ENCODE results near the gene OR1I1.
"Not testable (repeated sequence)": the region's sequence is repeated elsewhere in the genome, so short reads cannot be mapped to it uniquely, and the experiment has no call there.

OR1I1 gene, protein sequence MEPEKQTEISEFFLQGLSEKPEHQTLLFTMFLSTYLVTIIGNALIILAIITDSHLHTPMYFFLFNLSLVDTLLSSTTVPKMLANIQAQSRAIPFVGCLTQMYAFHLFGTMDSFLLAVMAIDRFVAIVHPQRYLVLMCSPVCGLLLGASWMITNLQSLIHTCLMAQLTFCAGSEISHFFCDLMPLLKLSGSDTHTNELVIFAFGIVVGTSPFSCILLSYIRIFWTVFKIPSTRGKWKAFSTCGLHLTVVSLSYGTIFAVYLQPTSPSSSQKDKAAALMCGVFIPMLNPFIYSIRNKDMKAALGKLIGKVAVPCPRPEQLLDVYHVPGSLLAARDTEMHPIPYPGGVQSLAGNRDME

DNA sequence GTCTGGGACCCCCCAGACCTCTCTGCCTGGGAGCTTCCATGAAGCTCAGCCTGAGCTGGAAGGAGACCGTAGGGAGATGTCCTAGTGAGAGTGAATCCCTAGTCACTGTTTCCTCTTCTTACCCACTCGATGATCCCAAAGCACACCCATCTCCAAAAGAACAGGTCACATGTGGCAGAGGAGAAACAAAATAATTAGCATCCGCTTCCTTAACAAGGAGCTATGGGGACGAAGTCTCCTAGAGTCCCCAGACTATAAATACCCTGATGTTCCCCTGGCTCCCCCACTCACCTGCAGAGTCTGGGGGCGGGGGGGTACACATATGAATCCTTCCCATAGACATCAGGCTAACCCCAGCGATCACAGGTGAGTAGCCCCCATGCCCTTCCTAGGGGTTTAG is at the start of gene OR1I1:
Gene OR1I1, plus strand, starts transcription at position 301 of the 400 bp plus-strand sequence. CDS start 4,855 bp downstream, outside the sequence.
- Mint-ChIP-seq H3K36me3 (no peaks in the 10 kb centered on the region), H3K4me1 (no peaks in the 10 kb centered on the region), H3K9me3 (no peaks in the 10 kb centered on the region), H3K27ac (no peak within 1 kb of the TSS), H3K4me3 (no peak within 1 kb of the TSS), H3K27me3 (peaks cover 3% of the 10 kb centered on the region)
- no peak for DNase-seq
- CTCF ChIA-PET: no interaction called here

DNA sequence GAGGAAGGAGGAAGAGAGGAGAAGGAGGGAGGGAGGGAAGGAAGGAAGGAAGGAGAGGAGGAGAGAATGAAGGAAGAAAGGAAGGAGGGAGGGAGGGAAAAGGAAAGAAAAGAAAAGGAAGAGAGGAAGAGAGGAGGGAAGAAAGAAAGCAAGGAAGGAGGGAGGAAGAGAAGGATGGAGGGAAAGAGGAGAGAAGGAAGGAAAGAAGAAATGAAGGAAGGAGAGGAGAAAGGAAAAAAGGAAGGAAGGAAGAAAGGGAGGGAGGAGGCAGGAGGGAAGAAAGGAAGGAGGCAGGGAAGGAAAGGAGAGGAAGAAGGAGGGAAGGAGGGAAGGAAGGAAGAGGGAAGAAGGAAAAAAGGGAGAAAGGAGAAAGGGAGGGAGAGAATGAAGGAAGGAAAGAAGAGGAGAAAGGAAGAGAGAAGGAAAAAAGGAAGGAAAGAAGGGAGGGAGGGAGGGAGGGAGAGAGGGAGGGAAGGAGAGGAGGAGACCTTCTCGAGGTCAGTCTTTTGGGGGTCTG is 46.2 kb upstream of the OR1I1 start:
- Mint-ChIP-seq H3K27me3 (peaks cover 5% of the 10 kb centered on the region), H3K9me3 (no peaks in the 10 kb centered on the region), H3K4me1 (no peaks in the 10 kb centered on the region), H3K4me3 (no peak overlapping the region), H3K36me3 (no peaks in the 10 kb centered on the region), H3K27ac (no peak overlapping the region)
- DNase-seq: no peak
- CTCF ChIA-PET: no interaction called here

DNA sequence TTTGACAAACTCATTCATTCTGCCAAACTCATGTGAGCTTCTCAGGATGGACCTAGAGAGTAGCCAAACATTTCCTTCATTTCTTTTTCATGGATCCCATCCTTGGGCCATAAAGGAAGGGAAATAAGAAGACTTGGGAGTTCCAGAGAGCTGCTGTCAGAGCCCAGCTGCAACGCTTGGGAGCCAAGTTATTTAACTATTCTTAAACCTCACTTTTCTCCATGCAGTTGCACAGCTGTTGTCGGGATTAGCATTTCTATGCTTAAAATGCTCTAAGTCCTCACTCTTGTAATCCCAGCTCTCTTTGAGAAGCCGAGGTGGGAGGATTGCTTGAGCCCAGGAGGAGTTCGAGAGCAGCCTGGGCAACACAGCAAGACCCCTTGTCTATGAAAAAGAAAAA is 44.4 kb upstream of the OR1I1 start:
- Mint-ChIP-seq H3K4me3 (no peak overlapping the region), H3K36me3 (no peaks in the 10 kb centered on the region), H3K27ac (no peak overlapping the region), H3K9me3 (no peaks in the 10 kb centered on the region), H3K4me1 (no peaks in the 10 kb centered on the region), H3K27me3 (peaks cover 5% of the 10 kb centered on the region)
- CTCF ChIA-PET: no interaction called here
- DNase-seq: no peak

DNA sequence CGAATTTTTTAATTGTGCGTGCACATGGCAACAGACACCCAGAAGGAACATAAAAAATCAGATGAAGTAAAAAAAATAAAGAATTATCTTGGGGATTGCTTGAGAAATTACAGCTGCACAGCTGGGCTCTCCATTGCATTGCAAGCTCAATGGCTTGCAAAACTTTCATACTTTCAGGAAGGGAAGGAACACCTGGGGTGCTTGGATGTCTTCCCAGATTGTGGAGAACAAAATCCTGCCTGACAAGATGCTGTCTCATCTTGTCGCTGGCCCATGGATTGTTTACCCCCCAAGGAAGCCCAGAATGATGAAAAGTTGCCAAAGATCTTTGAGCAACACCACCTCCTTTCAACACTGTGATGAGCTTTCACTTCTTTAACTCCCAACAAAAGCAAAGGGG is 43.7 kb upstream of the OR1I1 start:
- Mint-ChIP-seq H3K36me3 (no peaks in the 10 kb centered on the region), H3K27me3 (peaks cover 5% of the 10 kb centered on the region), H3K4me3 (no peak overlapping the region), H3K9me3 (no peaks in the 10 kb centered on the region), H3K27ac (no peak overlapping the region), H3K4me1 (no peaks in the 10 kb centered on the region)
- CTCF ChIA-PET: no interaction called here
- DNase-seq: no peak

DNA sequence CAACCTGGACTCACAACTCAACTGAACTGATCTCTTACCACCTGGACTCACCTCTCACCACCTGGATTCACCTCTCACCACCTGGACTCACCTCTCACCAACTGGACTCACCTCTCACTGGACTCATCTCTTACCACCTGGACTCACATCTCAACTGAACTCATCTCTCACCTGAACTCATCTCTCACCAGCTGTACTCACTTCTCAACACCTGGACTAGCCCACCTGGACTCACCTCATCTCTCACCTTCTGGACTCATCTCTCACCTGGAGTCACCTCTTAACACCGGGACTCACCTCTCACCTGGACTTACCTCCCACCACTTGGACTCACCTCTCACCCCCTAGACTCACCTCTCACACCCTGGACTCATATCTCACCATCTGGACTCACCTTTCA is 40.0 kb upstream of the OR1I1 start:
- CTCF ChIA-PET: no interaction called here
- Mint-ChIP-seq H3K9me3 (no peaks in the 10 kb centered on the region), H3K4me3 (no peak overlapping the region), H3K36me3 (no peaks in the 10 kb centered on the region), H3K4me1 (no peaks in the 10 kb centered on the region), H3K27me3 (no peaks in the 10 kb centered on the region), H3K27ac (no peak overlapping the region)
- no peak for DNase-seq

DNA sequence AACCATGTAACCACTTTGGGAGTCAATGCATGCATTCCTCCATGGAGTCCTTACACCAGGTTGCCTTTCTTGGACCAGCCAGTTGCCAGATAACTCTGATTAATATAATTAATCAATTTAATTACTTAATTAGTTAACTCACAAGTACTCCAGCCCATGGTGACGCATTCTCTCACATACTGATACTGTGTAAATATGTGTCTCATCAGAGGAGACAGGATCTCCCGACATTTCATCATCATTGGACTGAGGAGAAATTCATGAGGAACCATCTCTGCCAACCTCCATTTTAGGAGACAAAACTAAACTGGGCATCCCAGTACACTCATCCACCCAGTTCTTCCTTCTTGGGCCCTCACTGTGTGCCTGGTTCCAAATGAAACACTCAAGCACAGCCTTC is 39.2 kb upstream of the OR1I1 start:
- no peak for DNase-seq
- H3K9me3 Mint-ChIP-seq: no peaks in the 10 kb centered on the region
- no peaks in the 10 kb centered on the region for H3K36me3 Mint-ChIP-seq
- no peaks in the 10 kb centered on the region for H3K27me3 Mint-ChIP-seq
- H3K27ac Mint-ChIP-seq: no peak overlapping the region
- no peaks in the 10 kb centered on the region for H3K4me1 Mint-ChIP-seq
- H3K4me3 Mint-ChIP-seq: no peak overlapping the region
- CTCF ChIA-PET: no interaction called here

DNA sequence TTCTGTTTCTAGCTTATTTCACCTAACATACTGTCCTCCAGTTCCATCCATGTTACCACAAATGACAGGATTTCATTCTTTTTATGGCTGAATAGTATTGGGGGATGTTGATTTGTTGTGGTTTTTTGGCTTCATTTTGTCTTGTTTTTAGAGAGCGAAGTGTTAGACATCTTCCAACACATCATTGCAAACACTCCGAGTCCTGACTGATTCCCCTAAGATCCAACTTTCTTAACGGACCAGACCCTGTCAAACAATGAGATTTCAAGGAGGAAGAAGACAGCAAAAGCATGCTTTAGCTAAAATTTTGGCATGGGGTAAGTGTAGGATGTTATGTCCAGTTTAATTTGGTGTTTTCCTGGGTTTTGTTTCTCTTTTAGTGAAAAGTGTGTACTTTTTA is 36.5 kb upstream of the OR1I1 start:
- H3K9me3 Mint-ChIP-seq: no peaks in the 10 kb centered on the region
- no peaks in the 10 kb centered on the region for H3K36me3 Mint-ChIP-seq
- no peaks in the 10 kb centered on the region for H3K27me3 Mint-ChIP-seq
- no peak overlapping the region for H3K27ac Mint-ChIP-seq
- H3K4me3 Mint-ChIP-seq: no peak overlapping the region
- DNase-seq: no peak
- H3K4me1 Mint-ChIP-seq: no peaks in the 10 kb centered on the region
- CTCF ChIA-PET: interaction anchor here (0.5 kb wide), 1 partner anchor 700 kb away, joined by 5 read pairs; no protein-coding TSS in a partner anchor

DNA sequence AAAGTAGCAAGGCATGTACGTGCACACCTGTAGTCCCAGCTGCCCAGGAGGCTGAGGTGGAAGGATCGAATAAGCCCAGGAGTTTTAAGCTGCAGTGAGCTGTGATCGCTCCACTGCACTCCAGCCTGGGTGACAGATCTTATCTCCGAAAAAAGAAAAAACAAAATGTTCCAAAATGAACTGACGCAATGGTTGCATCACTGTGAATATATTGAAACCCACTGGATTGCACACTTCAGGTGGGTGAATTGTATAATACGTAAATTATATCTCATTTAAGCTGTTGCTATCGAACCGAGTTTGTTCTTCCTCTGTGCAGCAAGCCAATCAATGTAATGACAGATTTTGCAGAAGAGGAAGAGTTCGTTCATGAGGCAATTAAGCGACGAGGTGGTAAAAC is 34.3 kb upstream of the OR1I1 start:
- no peak overlapping the region for H3K27ac Mint-ChIP-seq
- DNase-seq: no peak
- H3K27me3 Mint-ChIP-seq: no peaks in the 10 kb centered on the region
- H3K4me1 Mint-ChIP-seq: no peaks in the 10 kb centered on the region
- no peaks in the 10 kb centered on the region for H3K9me3 Mint-ChIP-seq
- CTCF ChIA-PET: no interaction called here
- no peaks in the 10 kb centered on the region for H3K36me3 Mint-ChIP-seq
- H3K4me3 Mint-ChIP-seq: no peak overlapping the region

DNA sequence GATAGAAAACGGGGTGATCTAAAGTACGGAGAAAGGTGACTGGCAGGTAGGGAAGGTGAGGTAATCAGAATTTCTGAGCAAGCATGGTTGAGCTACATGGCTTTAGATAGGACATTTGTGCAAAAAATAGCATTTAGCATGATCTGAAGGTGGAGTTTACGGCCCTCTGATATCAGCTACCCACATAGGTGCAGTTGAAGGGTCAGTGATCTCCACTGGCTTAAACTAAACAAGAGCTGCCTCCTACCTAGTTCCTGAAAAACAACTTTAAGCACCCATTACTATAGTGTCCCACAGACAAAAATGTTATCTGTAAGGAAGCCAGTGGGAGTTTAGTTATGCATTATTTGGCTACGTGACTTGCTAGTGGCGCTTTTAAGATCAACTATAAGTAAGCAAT is 33.9 kb upstream of the OR1I1 start:
- Mint-ChIP-seq H3K36me3 (no peaks in the 10 kb centered on the region), H3K4me3 (no peak overlapping the region), H3K4me1 (no peaks in the 10 kb centered on the region), H3K27me3 (no peaks in the 10 kb centered on the region), H3K9me3 (no peaks in the 10 kb centered on the region), H3K27ac (no peak overlapping the region)
- no peak for DNase-seq
- CTCF ChIA-PET: no interaction called here

DNA sequence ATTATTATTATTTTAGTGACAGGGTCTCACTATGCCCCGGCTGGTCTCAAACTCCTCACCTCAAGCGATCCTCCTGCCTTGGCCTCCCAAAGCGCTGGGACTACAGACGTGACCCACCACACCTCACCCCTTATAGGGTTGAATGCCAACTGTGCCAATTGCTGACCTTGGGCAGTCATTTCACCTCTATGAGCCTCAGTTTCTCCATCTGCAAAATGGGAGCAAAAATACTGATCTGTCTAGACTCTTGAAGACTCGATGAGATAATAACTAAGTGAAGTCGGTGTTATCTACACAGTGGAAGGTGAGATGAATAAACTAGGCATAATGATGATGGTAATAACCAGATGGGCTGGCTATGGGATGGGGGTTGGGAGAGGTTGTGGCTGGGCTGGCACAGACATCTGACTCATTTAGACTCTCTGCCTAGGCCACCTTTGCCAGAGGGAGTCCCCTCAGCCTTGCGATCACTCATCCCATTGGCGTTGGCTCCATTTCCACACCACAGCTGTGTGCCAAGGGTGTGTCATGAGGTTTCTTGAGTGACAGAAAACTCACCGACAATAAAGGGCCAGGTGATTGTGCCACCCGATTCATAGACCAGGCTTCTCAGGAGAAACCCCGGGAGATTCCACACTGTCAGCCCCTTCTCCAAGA is 33.0 kb upstream of the OR1I1 start, which contains the start of gene CASP14:
Gene CASP14, plus strand, starts transcription at position 596 of the 657 bp plus-strand sequence. CDS start 2,772 bp downstream, outside the sequence.
- H3K4me1 Mint-ChIP-seq: no peaks in the 10 kb centered on the region
- DNase-seq: no peak
- H3K4me3 Mint-ChIP-seq: no peak within 1 kb of the TSS
- no peak within 1 kb of the TSS for H3K27ac Mint-ChIP-seq
- CTCF ChIA-PET: no interaction called here
- no peaks in the 10 kb centered on the region for H3K27me3 Mint-ChIP-seq
- no peaks in the 10 kb centered on the region for H3K9me3 Mint-ChIP-seq
- H3K36me3 Mint-ChIP-seq: no peaks in the 10 kb centered on the region

DNA sequence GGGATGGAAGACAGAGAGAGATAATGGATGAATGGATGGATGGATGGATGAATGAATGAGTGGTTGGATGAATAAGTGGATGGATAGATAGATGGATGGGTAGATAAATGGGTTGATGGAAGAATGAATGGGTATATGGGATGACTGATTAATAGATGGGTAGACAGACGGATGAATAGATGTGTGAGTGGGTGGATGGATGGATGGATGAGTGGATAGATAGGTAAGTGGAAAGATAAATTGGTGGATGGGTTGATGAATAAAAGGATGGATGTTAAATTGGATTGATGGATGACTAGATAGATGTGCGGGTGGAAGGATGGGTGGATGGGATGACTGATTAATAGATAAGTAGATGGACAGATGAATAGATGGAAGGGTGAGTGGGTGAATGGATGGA is 31.4 kb upstream of the OR1I1 start:
- CTCF ChIA-PET: no interaction called here
- H3K36me3 Mint-ChIP-seq: no peaks in the 10 kb centered on the region
- H3K4me1 Mint-ChIP-seq: no peaks in the 10 kb centered on the region
- H3K4me3 Mint-ChIP-seq: no peak overlapping the region
- no peaks in the 10 kb centered on the region for H3K9me3 Mint-ChIP-seq
- no peak for DNase-seq
- H3K27ac Mint-ChIP-seq: no peak overlapping the region
- peaks cover 4% of the 10 kb centered on the region for H3K27me3 Mint-ChIP-seq

DNA sequence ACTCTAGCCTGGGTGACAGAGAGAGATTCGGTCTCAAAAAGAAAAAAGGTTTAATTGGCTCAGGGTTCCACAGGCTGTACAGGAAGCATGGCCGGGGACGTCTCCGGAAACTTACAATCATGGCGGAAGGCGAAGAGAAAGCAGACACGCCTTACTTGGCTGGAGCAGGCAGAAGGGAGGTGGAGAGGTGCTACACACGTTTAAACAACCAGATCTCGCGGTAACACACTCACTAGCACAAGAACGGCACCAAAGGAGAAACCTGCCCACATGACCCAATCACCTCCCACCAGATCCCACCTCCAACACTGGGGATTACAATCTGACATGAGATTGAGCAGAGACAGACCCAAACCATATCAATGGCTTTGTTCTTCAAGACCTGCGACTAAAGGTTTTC is 20.0 kb upstream of the OR1I1 start:
- Mint-ChIP-seq H3K4me1 (no peaks in the 10 kb centered on the region), H3K27me3 (peaks cover 6% of the 10 kb centered on the region), H3K9me3 (no peaks in the 10 kb centered on the region), H3K4me3 (no peak overlapping the region), H3K27ac (no peak overlapping the region), H3K36me3 (no peaks in the 10 kb centered on the region)
- no peak for DNase-seq
- CTCF ChIA-PET: no interaction called here

DNA sequence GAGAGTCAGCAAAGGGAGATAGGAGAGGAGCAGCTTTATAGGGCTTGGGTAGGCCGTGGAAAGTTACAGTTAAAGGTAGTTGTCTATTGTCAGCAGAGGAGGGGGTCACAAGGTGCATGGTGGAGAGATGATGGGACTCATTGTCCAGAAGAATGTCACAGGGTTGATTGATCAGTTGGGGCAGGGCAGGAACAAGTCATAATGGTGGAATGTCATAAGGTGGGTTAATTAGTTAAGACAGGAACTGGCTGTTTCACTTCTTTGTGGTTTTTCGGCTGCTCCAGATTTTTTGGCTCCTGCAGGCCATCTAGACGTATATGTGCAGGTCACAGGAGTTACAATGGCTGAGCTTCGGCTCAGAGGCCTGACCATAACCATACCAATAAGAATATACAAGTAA is 11.6 kb upstream of the OR1I1 start:
- H3K4me1 Mint-ChIP-seq, H3K27ac Mint-ChIP-seq, H3K9me3 Mint-ChIP-seq, CTCF ChIA-PET, DNase-seq, H3K36me3 Mint-ChIP-seq, H3K4me3 Mint-ChIP-seq, H3K27me3 Mint-ChIP-seq: not testable (repeated sequence)

DNA sequence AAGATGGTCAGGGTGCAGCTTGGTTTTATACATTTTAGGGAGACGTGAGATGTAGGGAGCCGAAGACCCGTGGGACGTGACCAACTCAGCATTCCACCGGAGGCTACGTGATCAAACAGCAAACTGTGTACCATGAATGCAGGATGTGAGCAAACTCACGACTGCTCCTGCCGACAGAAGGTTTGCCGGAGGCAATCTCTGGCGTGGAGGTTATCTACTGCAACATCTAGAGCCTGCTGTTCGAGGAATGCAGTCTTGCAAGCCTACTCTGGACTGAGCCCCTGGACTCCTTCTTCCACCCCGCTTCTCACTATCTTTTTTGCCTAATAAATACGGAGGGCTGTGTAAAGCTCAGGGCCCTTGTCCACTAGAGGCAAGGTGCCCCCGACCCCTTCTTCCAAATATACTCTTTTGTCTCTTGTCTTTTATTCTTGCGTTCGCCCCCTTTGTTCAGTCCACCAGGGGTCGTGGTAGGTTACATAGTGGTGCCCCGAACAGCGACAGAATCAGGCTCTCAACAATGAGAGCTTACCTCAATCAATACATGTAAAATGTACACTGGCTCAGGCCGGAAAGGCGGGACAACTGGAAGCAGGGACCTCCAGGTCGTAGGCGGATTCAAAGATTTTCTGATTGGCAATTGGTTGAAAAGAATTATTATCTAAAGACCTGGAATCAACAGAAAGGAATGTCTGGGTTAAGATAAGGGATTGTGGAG is 8.9 kb upstream of the OR1I1 start:
- no peaks in the 10 kb centered on the region for H3K36me3 Mint-ChIP-seq
- CTCF ChIA-PET: no interaction called here
- H3K4me1 Mint-ChIP-seq: no peaks in the 10 kb centered on the region
- no peak overlapping the region for H3K4me3 Mint-ChIP-seq
- H3K27me3 Mint-ChIP-seq: no peaks in the 10 kb centered on the region
- H3K27ac Mint-ChIP-seq: no peak overlapping the region
- H3K9me3 Mint-ChIP-seq: no peaks in the 10 kb centered on the region
- DNase-seq: no peak

DNA sequence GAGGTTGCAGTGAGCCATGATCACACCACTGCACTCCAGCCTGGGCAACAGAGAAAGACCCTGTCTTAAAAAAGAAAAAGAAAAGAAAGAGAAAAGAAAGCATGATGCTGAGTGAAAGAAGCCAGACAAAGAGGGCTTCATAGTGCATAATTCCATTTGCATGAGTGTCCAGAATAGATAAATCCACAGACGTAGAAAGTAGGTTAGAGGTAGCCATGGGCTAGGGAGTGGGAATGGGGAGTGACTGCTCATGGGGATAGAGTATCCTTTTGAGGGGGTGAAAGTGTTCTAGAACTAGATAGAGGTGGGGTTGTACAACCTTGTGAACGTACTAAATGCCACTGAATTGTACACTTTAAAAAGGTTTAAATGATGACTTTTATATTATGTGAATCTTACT is 7.6 kb upstream of the OR1I1 start:
- no peak overlapping the region for H3K27ac Mint-ChIP-seq
- no peaks in the 10 kb centered on the region for H3K4me1 Mint-ChIP-seq
- H3K4me3 Mint-ChIP-seq: no peak overlapping the region
- H3K36me3 Mint-ChIP-seq: no peaks in the 10 kb centered on the region
- no peaks in the 10 kb centered on the region for H3K27me3 Mint-ChIP-seq
- H3K9me3 Mint-ChIP-seq: no peaks in the 10 kb centered on the region
- CTCF ChIA-PET: interaction anchor here (0.9 kb wide), 1 partner anchor 18 kb away, joined by 3 read pairs; no protein-coding TSS in a partner anchor
- no peak for DNase-seq

All from activated naive CD4-positive, alpha-beta T cell treated with anti-CD3 and anti-CD28 coated beads, Interleukin-2, amount 10 ng/mL, durations not matched to agents 7 days and 5 days (primary cell).